CD4-positive, alpha-beta memory T cell (primary cell): Measurements from ENCODE around the gene GRIFIN. TPM values are rescaled to one million over a fixed set of nuclear protein-coding genes. Genes with fewer than 3 reads are reported as not detected.

Experiments
- CTCF ChIA-PET: fragments of 350-600 bp; sonication (Branson Sonifier 250); formaldehyde crosslinking; loops from one replicate; lab custom pipeline; 2021; ENCODE audit warnings: inconsistent platforms; ENCODE audit not compliant: partially characterized antibody; lab: Charles Lee
- POLR2A ChIA-PET: fragments of 350-600 bp; sonication (Branson Sonifier 250); formaldehyde crosslinking; loops from one replicate; lab custom pipeline; 2021; ENCODE audit not compliant: partially characterized antibody; lab: Charles Lee
- DNase-seq, 5 donors: peaks; one replicate each; pipeline versions ENCODE4 v3.0.0 to v3.0.0-alpha.2; 2020 to 2022; ENCODE audit warnings: mixed read lengths in 1 of 5
- H3K27ac ChIP-seq: one replicate; pipeline ENCODE4 v1.7.0; 2013; ENCODE audit warnings: low read depth, low read length
- H3K27me3 ChIP-seq: 2 replicates; pipeline ENCODE4 v1.7.0; 2013; ENCODE audit warnings: mild to moderate bottlenecking, low read length, moderate library complexity; ENCODE audit not compliant: insufficient read depth
- H3K36me3 ChIP-seq: 2 replicates; pipeline ENCODE4 v1.7.0; 2013; ENCODE audit warnings: mild to moderate bottlenecking, low read length, moderate library complexity; ENCODE audit not compliant: insufficient read depth
- H3K4me1 ChIP-seq: 2 replicates; pipeline ENCODE4 v1.7.0; 2013; ENCODE audit warnings: mild to moderate bottlenecking, low read length, moderate library complexity; ENCODE audit not compliant: insufficient read depth
- H3K4me3 ChIP-seq, 2 donors: one replicate each; pipeline ENCODE4 v1.7.0; 2013; ENCODE audit warnings: low read length in 2 of 2, mild to moderate bottlenecking in 1 of 2
- H3K9me3 ChIP-seq, 2 donors: one replicate each; pipeline ENCODE4 v1.7.0; 2013; ENCODE audit warnings: low read length in 2 of 2, control low read depth in 1 of 2; ENCODE audit not compliant: control insufficient read depth in 1 of 2
- H3K27ac Mint-ChIP-seq, 7 donors: one replicate each; pipeline ENCODE4 v1.8.0; 2020 to 2021; ENCODE audit warnings: mixed read lengths in 7 of 7, mild to moderate bottlenecking in 6 of 7, inconsistent platforms in 3 of 7, moderate library complexity in 3 of 7
- H3K27me3 Mint-ChIP-seq, 2 donors: one replicate each; pipeline ENCODE4 v1.8.0; 2020 to 2021; ENCODE audit warnings: mixed read lengths in 2 of 2
- H3K36me3 Mint-ChIP-seq, 2 donors: one replicate each; pipeline ENCODE4 v1.8.0; 2020 to 2021; ENCODE audit warnings: mixed read lengths in 2 of 2, inconsistent platforms in 1 of 2, mild to moderate bottlenecking in 1 of 2
- H3K4me1 Mint-ChIP-seq, 4 donors: one replicate each; pipeline ENCODE4 v1.8.0; 2020 to 2021; ENCODE audit warnings: mixed read lengths in 4 of 4, mild to moderate bottlenecking in 1 of 4
- H3K4me3 Mint-ChIP-seq, 8 donors: one replicate each; pipeline ENCODE4 v1.8.0; 2020 to 2021; ENCODE audit warnings: mixed read lengths in 8 of 8, mild to moderate bottlenecking in 7 of 8, moderate library complexity in 6 of 8, inconsistent platforms in 3 of 8
- H3K9me3 Mint-ChIP-seq, 8 donors: one replicate each; pipeline ENCODE4 v1.8.0; 2020 to 2021; ENCODE audit warnings: mixed read lengths in 8 of 8, mild to moderate bottlenecking in 5 of 8, inconsistent platforms in 3 of 8, moderate library complexity in 1 of 8
- intact Hi-C: fragments of 100-400 bp; cut with micrococcal nuclease; formaldehyde crosslinking; loops from one replicate; pipeline ENCODE4 v1.15.1; 2023
- polyA plus RNA-seq, 2 donors: library from polyadenylated mRNA; unstranded; fragments of 300-500 nt; fragmentation: Illumina TruSeq; gene quantifications; one replicate each; pipeline ENCODE4 v1.2.3, GENCODE V29; 2021
- total RNA-seq, 2 experiments: library from RNA; stranded (reverse); gene quantifications; one replicate each; pipeline ENCODE4 v1.2.3, GENCODE V29; 2021

The GRIFIN gene
- total and polyA plus RNA-seq, 4 experiments from 2014 or later: not detected

DNA sequence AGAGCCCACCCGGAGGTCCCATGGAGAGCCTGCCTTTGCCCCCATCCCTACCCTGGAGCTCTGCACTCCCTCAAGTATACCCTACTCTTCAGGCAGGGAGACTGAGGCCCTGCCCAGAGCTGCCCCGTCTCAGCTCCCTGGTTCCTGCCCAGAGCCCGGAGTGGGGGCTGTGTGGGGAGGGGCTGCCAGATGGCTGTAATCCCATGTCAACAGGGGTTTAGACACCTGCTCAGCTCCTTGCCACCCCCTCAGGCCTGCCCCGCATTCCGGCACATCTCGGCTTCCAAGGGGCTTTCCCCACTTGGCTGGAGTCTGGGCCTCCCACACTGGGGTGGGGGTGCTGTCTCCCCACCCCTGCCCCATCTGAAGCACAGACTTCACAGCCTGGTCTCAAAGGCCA is 22.5 kb upstream of the GRIFIN start:
- POLR2A ChIA-PET: interaction anchor here (1.3 to 5.2 kb wide), 2 partner anchors 10 to 12 kb away, joined by 7 to 27 read pairs; no protein-coding TSS in a partner anchor
- no peaks in the 10 kb centered on the region for H3K9me3 Mint-ChIP-seq
- no peaks in the 10 kb centered on the region for H3K4me1 Mint-ChIP-seq
- no peak overlapping the region for H3K27ac ChIP-seq
- H3K9me3 ChIP-seq: no peaks in the 10 kb centered on the region
- no peaks in the 10 kb centered on the region for H3K36me3 ChIP-seq
- no peak overlapping the region for H3K4me3 ChIP-seq
- peaks cover 0 to 2% of the 10 kb centered on the region in 2 donors for H3K27me3 Mint-ChIP-seq
- no peaks in the 10 kb centered on the region for H3K4me1 ChIP-seq
- DNase-seq: no peak
- H3K27ac Mint-ChIP-seq: peak overlapping the region in 1 of 7 donors; percentile 41
- H3K36me3 Mint-ChIP-seq: no peaks in the 10 kb centered on the region
- no peaks in the 10 kb centered on the region for H3K27me3 ChIP-seq
- no peak overlapping the region for H3K4me3 Mint-ChIP-seq
- intact Hi-C loops: no loop called here
- CTCF ChIA-PET: interaction anchor here (1.3 to 1.6 kb wide), 2 partner anchors 13 to 32 kb away, joined by 3 to 4 read pairs; no protein-coding TSS in a partner anchor

DNA sequence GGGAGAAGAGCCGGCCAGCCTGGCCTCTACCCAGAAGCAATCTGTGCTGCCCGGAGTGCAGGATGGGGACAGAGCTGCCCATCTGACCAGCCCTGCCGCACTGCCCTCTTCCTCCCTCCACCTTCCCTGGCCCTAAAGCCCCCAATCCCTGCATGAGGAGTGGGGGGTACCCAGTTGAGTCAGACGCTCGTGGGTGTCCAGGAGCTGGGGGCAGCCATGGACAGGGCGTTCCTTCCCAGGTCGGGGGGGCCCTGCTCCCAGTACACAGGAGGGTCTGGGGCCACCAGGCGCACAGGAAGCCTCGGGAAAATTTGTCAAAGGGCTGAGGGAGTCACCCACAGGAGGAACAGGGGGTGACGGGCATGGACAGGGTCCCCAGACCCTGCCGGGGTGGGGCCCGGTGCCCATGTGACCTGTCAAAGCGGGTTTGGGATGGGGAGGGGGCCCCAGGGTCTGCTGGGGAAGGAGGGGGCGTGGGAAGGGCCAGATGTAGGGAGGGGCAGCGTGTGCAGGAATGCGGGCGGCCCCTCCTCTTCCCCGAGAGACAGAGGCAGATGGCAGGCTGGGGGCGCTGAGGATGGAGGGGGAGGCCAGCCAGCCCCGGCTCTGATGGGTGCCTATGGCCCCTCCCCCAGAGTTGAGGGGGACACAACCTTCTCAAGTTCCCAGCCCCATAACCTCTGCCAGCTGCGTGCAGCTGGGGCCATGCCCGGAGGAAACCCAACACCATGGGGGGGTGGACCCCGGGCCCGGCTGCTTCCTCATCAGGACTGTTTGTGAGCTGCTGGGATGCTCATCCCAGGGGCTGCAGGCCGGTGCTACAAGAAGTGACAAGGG is 21.5 kb upstream of the GRIFIN start:
- POLR2A ChIA-PET: interaction anchor here (1.3 to 5.2 kb wide), 2 partner anchors 11 to 13 kb away, joined by 7 to 27 read pairs; no protein-coding TSS in a partner anchor
- Mint-ChIP-seq H3K36me3 (no peaks in the 10 kb centered on the region), H3K9me3 (no peaks in the 10 kb centered on the region), H3K4me3 (no peak overlapping the region), H3K27ac (no peak overlapping the region), H3K27me3 (peaks cover 0 to 3% of the 10 kb centered on the region in 2 donors), H3K4me1 (peaks cover 0 to 1% (median 0%) of the 10 kb centered on the region in 4 donors)
- intact Hi-C loops: no loop called here
- DNase-seq: peak in 1 of 5 donors; percentile 16
- CTCF ChIA-PET: no interaction called here
- Histone ChIP-seq H3K27me3 (no peaks in the 10 kb centered on the region), H3K27ac (no peak overlapping the region), H3K9me3 (no peaks in the 10 kb centered on the region), H3K36me3 (no peaks in the 10 kb centered on the region), H3K4me3 (no peak overlapping the region), H3K4me1 (no peaks in the 10 kb centered on the region)

DNA sequence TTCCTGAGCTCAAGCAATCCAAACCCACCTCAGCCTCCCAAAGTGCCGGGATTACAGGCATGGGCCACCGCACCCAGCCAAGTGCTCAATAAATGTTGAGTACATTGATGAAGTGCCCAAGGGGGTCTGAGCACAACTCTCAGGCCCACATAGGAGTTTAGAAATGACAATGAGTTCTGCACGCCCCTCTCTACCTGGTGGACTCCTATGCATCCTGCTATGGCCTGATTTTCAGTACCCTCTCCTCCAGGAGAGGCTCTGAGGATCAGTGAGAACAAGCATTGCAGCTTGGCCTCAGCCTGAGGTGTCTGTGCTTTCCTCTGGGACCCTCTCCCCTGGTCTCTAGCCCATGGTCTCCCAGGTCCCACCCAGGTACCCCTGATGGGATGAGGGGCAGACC is 20.9 kb upstream of the GRIFIN start:
- Mint-ChIP-seq H3K36me3 (no peaks in the 10 kb centered on the region), H3K27ac (no peak overlapping the region)
- CTCF ChIA-PET: interaction anchor here (0.6 kb wide), 1 partner anchor 10 kb away, joined by 4 read pairs; no protein-coding TSS in a partner anchor

DNA sequence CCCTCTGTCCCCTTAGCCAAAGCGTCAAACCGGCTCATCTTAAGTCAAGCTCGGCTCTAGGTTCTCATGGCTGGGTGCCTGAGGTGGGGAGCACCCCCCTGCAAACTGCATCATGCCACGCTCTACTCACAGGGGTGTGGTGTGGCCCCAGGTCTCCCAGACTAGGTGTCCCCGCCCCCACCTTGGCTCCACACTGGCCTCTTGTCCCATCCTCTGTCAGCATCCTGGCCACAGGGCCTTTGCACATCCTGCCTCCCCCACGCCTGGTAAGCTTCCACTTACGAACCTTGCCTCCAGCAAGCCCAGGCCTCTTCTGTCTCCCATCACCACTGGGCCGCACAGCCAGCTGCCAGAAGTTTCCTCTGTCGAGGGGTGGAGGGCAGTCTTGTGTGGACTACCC is 20.2 kb upstream of the GRIFIN start:
- Histone ChIP-seq H3K4me1 (no peaks in the 10 kb centered on the region), H3K9me3 (no peaks in the 10 kb centered on the region), H3K4me3 (no peak overlapping the region), H3K36me3 (no peaks in the 10 kb centered on the region), H3K27ac (no peak overlapping the region), H3K27me3 (no peaks in the 10 kb centered on the region)
- POLR2A ChIA-PET: no interaction called here
- Mint-ChIP-seq H3K9me3 (peaks cover 0 to 1% (median 0%) of the 10 kb centered on the region in 8 donors), H3K4me3 (no peak overlapping the region), H3K27ac (no peak overlapping the region), H3K4me1 (peaks cover 0 to 4% (median under 1%) of the 10 kb centered on the region in 4 donors), H3K27me3 (peaks cover 0 to 3% of the 10 kb centered on the region in 2 donors), H3K36me3 (no peaks in the 10 kb centered on the region)
- CTCF ChIA-PET: interaction anchor here (0.6 kb wide), 1 partner anchor 9 kb away, joined by 4 read pairs; no protein-coding TSS in a partner anchor
- intact Hi-C loops: no loop called here
- DNase-seq: peak in 1 of 5 donors; percentile 24

More for the DNA sequence above, 20.9 kb upstream of the GRIFIN start:
- no peaks in the 10 kb centered on the region for H3K9me3 ChIP-seq
- peaks cover 0 to 1% (median under 1%) of the 10 kb centered on the region in 4 donors for H3K4me1 Mint-ChIP-seq
- POLR2A ChIA-PET: no interaction called here
- H3K4me3 ChIP-seq: no peak overlapping the region
- no peaks in the 10 kb centered on the region for H3K9me3 Mint-ChIP-seq
- intact Hi-C loops: no loop called here
- H3K4me3 Mint-ChIP-seq: no peak overlapping the region
- no peak overlapping the region for H3K27ac ChIP-seq
- H3K27me3 Mint-ChIP-seq: peaks cover 0 to 3% of the 10 kb centered on the region in 2 donors
- DNase-seq: peak in 1 of 5 donors; percentile 18
- H3K27me3 ChIP-seq: no peaks in the 10 kb centered on the region
- H3K36me3 ChIP-seq: no peaks in the 10 kb centered on the region
- no peaks in the 10 kb centered on the region for H3K4me1 ChIP-seq

DNA sequence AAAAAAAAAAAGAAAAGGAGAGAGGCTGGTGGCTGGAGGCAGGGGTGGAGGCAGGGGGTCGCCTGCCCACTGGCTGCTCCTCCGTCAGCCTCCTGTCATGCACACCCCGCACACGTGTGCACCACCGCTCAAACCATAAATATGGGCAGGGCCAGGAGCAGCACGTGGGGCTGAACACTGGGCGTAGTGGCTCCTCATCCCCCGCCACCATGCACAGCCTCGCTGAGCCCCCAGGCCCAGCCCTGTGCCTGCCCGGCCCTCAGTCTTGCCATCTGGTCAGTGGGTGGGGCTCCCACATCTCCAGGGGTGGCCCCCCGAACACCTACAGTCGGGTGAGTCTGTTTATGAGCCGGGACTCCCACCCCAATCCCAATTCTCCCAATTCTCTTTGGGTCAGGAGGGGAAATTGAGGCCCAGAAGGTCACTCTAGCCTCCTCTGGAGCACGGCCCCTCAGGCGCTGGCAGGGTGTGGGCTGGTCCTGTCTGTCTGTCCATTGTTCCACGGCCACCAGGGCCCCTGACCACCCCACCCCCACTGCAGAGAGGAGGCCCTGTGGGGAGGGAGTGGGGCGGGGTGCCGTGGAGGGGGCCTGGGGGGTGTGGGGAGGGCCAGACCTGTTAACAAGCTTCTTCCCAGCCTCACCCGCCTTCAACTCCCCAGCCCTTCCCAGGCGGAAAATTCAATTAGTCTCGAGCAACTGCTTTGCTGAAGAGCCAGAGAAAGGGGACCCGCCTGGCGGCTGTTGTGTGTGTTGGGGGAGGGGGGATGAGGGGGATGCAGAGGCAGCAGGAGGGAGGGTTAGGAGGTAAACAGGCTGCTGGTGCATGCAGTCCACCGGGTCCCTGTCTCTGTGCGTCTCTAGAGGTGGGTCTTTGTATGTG is 19.5 kb upstream of the GRIFIN start:
- H3K36me3 ChIP-seq: no peaks in the 10 kb centered on the region
- H3K27me3 Mint-ChIP-seq: peaks cover 0 to 3% of the 10 kb centered on the region in 2 donors
- no peaks in the 10 kb centered on the region for H3K4me1 ChIP-seq
- no peaks in the 10 kb centered on the region for H3K36me3 Mint-ChIP-seq
- no peaks in the 10 kb centered on the region for H3K27me3 ChIP-seq
- H3K4me3 ChIP-seq: no peak overlapping the region
- peaks cover 0 to 2% (median 0%) of the 10 kb centered on the region in 8 donors for H3K9me3 Mint-ChIP-seq
- POLR2A ChIA-PET: no interaction called here
- peak in 1 of 5 donors; percentile 13 for DNase-seq
- peaks cover 0 to 5% (median under 1%) of the 10 kb centered on the region in 4 donors for H3K4me1 Mint-ChIP-seq
- H3K9me3 ChIP-seq: no peaks in the 10 kb centered on the region
- intact Hi-C loops: no loop called here
- H3K4me3 Mint-ChIP-seq: no peak overlapping the region
- CTCF ChIA-PET: no interaction called here
- no peak overlapping the region for H3K27ac ChIP-seq
- H3K27ac Mint-ChIP-seq: no peak overlapping the region

DNA sequence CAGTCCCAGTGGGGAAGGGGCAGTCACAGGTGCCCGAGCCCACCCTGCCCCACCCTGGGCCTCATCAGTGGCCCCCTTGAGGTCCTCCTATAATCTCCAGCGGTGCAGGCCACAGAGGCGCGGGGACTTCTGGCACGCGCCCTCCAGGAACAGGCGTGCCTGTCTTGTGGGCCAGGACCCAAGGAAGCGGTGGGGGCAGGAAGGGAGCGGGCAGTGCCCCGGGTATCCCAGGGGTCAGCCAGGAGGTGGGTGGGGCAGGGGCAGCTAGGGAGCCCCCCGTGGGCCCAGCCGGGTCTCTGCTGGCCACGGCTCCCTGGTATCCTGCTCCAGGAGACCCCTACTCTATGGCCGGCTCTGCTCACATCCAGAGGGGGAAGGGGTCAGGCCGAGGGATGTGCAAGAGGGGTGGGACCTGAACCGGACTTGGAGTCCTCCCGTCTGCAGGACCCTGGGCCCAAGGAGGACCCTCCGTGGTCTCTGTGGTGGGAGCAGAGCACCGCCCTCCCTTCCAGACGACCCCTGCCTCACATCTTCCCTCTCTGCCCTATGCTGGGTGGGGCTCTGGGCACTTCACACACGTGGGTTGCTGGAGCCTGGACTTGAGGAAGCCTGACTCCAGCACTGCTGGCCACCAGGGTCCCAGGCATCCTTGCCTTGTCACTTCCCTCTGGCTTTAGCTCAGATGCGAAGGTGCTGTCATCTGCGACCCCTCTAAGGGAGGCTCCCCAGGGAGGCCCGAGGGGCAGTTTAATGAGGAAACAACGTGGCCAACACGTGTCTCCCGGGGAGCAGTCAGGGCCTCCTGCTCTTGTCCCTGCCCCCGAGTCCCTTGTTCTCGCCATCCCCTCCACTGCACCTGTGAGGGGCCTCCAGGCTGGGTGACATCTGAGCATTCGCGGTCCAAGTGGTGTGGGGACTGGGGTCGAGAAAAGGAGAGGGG is 18.3 kb upstream of the GRIFIN start:
- peaks cover 0 to 3% of the 10 kb centered on the region in 2 donors for H3K27me3 Mint-ChIP-seq
- Histone ChIP-seq H3K4me1 (no peaks in the 10 kb centered on the region), H3K9me3 (no peaks in the 10 kb centered on the region), H3K36me3 (no peaks in the 10 kb centered on the region), H3K27ac (no peak overlapping the region), H3K27me3 (no peaks in the 10 kb centered on the region), H3K4me3 (no peak overlapping the region)
- ChIA-PET POLR2A (no interaction called here), CTCF (no interaction called here)
- peaks cover 0 to 2% (median 0%) of the 10 kb centered on the region in 8 donors for H3K9me3 Mint-ChIP-seq
- H3K36me3 Mint-ChIP-seq: no peaks in the 10 kb centered on the region
- intact Hi-C loops: no loop called here
- DNase-seq: no peak
- H3K4me1 Mint-ChIP-seq: peaks cover 0 to 5% (median under 1%) of the 10 kb centered on the region in 4 donors
- H3K4me3 Mint-ChIP-seq: no peak overlapping the region
- no peak overlapping the region for H3K27ac Mint-ChIP-seq
